Tibial artery (tissue), 4 donors: Measurements from ENCODE around the gene SEC24D.
A peak's percentile ranks its signal among the peaks of the same experiment; 100 is the strongest.

Experiments
- DNase-seq, 2 donors: peaks; one replicate each; pipeline ENCODE4 v3.0.0-alpha.2; 2019
- H3K27ac ChIP-seq, 2 donors: fragments of 200-600 bp; sonication (generic) in 1 of 2; 1 replicate in 1 of 2; 2 replicates in 1 of 2; pipeline ENCODE4 v1.5.1; 2018 to 2019; ENCODE audit warnings: mild to moderate bottlenecking in 1 of 2
- H3K27me3 ChIP-seq, 2 donors: fragments of 200-600 bp; sonication (generic) in 1 of 2; one replicate each; pipeline versions ENCODE4 v1.5.1 to v1.6.0; 2016 to 2019
- H3K36me3 ChIP-seq, 3 donors: fragments of 200-600 bp; sonication (generic) in 2 of 3; one replicate each; pipeline ENCODE4 v1.5.1; 2016 to 2019; ENCODE audit warnings: mild to moderate bottlenecking in 2 of 3
- H3K4me1 ChIP-seq, 4 donors: fragments of 200-600 bp; sonication (generic) in 2 of 4; 1 replicate in 3 of 4; 2 replicates in 1 of 4; pipeline ENCODE4 v1.5.1; 2016 to 2019
- H3K4me3 ChIP-seq, 2 donors: fragments of 200-600 bp; sonication (generic) in 1 of 2; 1 replicate in 1 of 2; 2 replicates in 1 of 2; pipeline ENCODE4 v1.5.1; 2018 to 2019; ENCODE audit warnings: mild to moderate bottlenecking in 2 of 2
- H3K9me3 ChIP-seq, 3 donors: fragments of 200-600 bp; sonication (generic) in 1 of 3; one replicate each; pipeline ENCODE4 v1.5.1; 2016 to 2019
- CTCF ChIP-seq, 2 experiments: fragments of 200-600 bp in 1 of 2; fragments of 450-650 bp in 1 of 2; IDR thresholded peaks; one replicate each; pipeline ENCODE4 v1.5.1; 2017 to 2019; ENCODE audit warnings: antibody characterized with exemption in 2 of 2, mild to moderate bottlenecking in 1 of 2, moderate library complexity in 1 of 2
- intact Hi-C: fragments of 100-400 bp; cut with DNase I; formaldehyde crosslinking; loops from one replicate; pipeline ENCODE4 v1.15.0; 2023; ENCODE audit warnings: low total_unique reads

Gene SEC24D

GRCh38 chr4:118741301-118741855, 94.5 kb downstream of the SEC24D start:
- intact Hi-C loops = loop anchor here (5.0 to 10.0 kb wide), 2 partner anchors 143 to 231 kb away; partner anchors contain the start of gene SYNPO2
- Histone ChIP-seq H3K9me3 (no peaks in the 10 kb centered on the region), H3K27me3 (no peaks in the 10 kb centered on the region), H3K4me1 (peaks cover 0 to 41% (median 18%) of the 10 kb centered on the region in 4 donors), H3K36me3 (peaks cover 29 to 54% (median 47%) of the 10 kb centered on the region in 3 donors), H3K4me3 (peak overlapping the region; percentile 11 to 12), H3K27ac (peak overlapping the region; percentile 36 to 51)
- no peak for TF ChIP-seq CTCF (IDR thresholded peaks at IDR 0.05)
- DNase-seq = no peak

- H3K36me3 ChIP-seq = peaks cover 33 to 59% (median 52%) of the 10 kb centered on the region in 3 donors
- intact Hi-C loops = loop anchor here (5.0 to 10.0 kb wide), 2 partner anchors 144 to 231 kb away; partner anchors contain the start of gene SYNPO2
- no peak for DNase-seq
- H3K27me3 ChIP-seq = no peaks in the 10 kb centered on the region
- peak overlapping the region; percentile 36 to 51 for H3K27ac ChIP-seq
- TF ChIP-seq CTCF (IDR thresholded peaks at IDR 0.05) = peak; percentile 34 to 52
- H3K4me1 ChIP-seq = peaks cover 0 to 36% (median 12%) of the 10 kb centered on the region in 4 donors
- peak overlapping the region; percentile 11 to 12 for H3K4me3 ChIP-seq
- no peaks in the 10 kb centered on the region for H3K9me3 ChIP-seq
These were observed 95.1 kb downstream of the SEC24D start for GRCh38 chr4:118740869-118741268.

- no peak overlapping the region for H3K4me3 ChIP-seq
- peaks cover 29 to 64% (median 52%) of the 10 kb centered on the region in 3 donors for H3K36me3 ChIP-seq
- peaks cover 0 to 29% (median 9%) of the 10 kb centered on the region in 4 donors for H3K4me1 ChIP-seq
- no peak overlapping the region for H3K27ac ChIP-seq
- no peak for TF ChIP-seq CTCF (IDR thresholded peaks at IDR 0.05)
- no peak for DNase-seq
- intact Hi-C loops = loop anchor here (10.0 kb wide), 1 partner anchor 546 kb away; no protein-coding TSS in a partner anchor
- no peaks in the 10 kb centered on the region for H3K9me3 ChIP-seq
- H3K27me3 ChIP-seq = no peaks in the 10 kb centered on the region
These were observed 96.8 kb downstream of the SEC24D start for GRCh38 chr4:118739022-118739713.

GRCh38 chr4:118738090-118738489, 97.8 kb downstream of the SEC24D start:
- Histone ChIP-seq H3K4me3 (no peak overlapping the region), H3K9me3 (no peaks in the 10 kb centered on the region), H3K4me1 (peaks cover 0 to 23% (median 9%) of the 10 kb centered on the region in 4 donors), H3K27ac (no peak overlapping the region), H3K36me3 (peaks cover 22 to 64% (median 46%) of the 10 kb centered on the region in 3 donors), H3K27me3 (no peaks in the 10 kb centered on the region)
- TF ChIP-seq CTCF (IDR thresholded peaks at IDR 0.05) = no peak
- no peak for DNase-seq
- intact Hi-C loops = loop anchor here (10.0 kb wide), 1 partner anchor 547 kb away; no protein-coding TSS in a partner anchor

GRCh38 chr4:118736900-118737299, 99.0 kb downstream of the SEC24D start:
- H3K9me3 ChIP-seq = no peaks in the 10 kb centered on the region
- H3K4me1 ChIP-seq = peaks cover 0 to 16% (median 5%) of the 10 kb centered on the region in 4 donors
- intact Hi-C loops = loop anchor here (10.0 kb wide), 1 partner anchor 548 kb away; no protein-coding TSS in a partner anchor
- no peaks in the 10 kb centered on the region for H3K27me3 ChIP-seq
- peaks cover 22 to 76% (median 57%) of the 10 kb centered on the region in 3 donors for H3K36me3 ChIP-seq
- H3K4me3 ChIP-seq = no peak overlapping the region
- no peak for TF ChIP-seq CTCF (IDR thresholded peaks at IDR 0.05)
- H3K27ac ChIP-seq = no peak overlapping the region
- DNase-seq = no peak
